WERI-Rb-1 (cell line): Measurements from ENCODE around the gene CDC37.
"Not testable (repeated sequence)": the region's sequence is repeated elsewhere in the genome, so short reads cannot be mapped to it uniquely, and the experiment has no call there.

Source experiments
- DNase-seq: peaks from one replicate; pipeline ENCODE4 v3.0.0-alpha.2; 2020
- H3K27ac ChIP-seq: fragments of 250-450 bp; sonication (Bioruptor Pico); 2 replicates; pipeline ENCODE4 v1.5.1; 2020; ENCODE audit warnings: mild to moderate bottlenecking, moderate library complexity
- H3K27me3 ChIP-seq: fragments of 250-450 bp; sonication (Bioruptor Pico); 2 replicates; pipeline ENCODE4 v1.5.1; 2021; ENCODE audit warnings: mild to moderate bottlenecking, low read depth, moderate library complexity; ENCODE audit not compliant: insufficient read depth, severe bottlenecking
- H3K36me3 ChIP-seq: fragments of 250-450 bp; sonication (Bioruptor Pico); 2 replicates; pipeline ENCODE4 v1.5.1; 2020; ENCODE audit warnings: mild to moderate bottlenecking, moderate library complexity
- H3K4me3 ChIP-seq: 2 replicates; pipeline ENCODE4 v1.5.1; 2011; ENCODE audit warnings: low read depth, mild to moderate bottlenecking, control low read depth, low read length
- H3K9me3 ChIP-seq: fragments of 250-450 bp; sonication (Bioruptor Pico); 2 replicates; pipeline ENCODE4 v1.5.1; 2021; ENCODE audit warnings: mild to moderate bottlenecking, moderate library complexity; ENCODE audit not compliant: severe bottlenecking
- TF ChIP-seq, protein P1 (sequence below): IDR thresholded peaks from 2 replicates; pipeline ENCODE4 v1.5.1; 2011; ENCODE audit warnings: low read depth, mild to moderate bottlenecking, control low read depth, inconsistent platforms, low read length

CDC37 gene

GRCh38 chr19:10384580-10384979 lies 18.8 kb downstream of the CDC37 start:
- Histone ChIP-seq H3K4me3 (no peak overlapping the region), H3K27me3 (no peaks in the 10 kb centered on the region), H3K36me3 (no peaks in the 10 kb centered on the region)

GRCh38 chr19:10383223-10383499 lies 20.2 kb downstream of the CDC37 start:
- not testable (repeated sequence) for H3K4me3 ChIP-seq, H3K27me3 ChIP-seq, H3K9me3 ChIP-seq, H3K36me3 ChIP-seq, H3K27ac ChIP-seq, DNase-seq

More at GRCh38 chr19:10384580-10384979, 18.8 kb downstream of the CDC37 start:
- DNase-seq = no peak
- no peaks in the 10 kb centered on the region for H3K9me3 ChIP-seq
- TF ChIP-seq, protein P1, sequence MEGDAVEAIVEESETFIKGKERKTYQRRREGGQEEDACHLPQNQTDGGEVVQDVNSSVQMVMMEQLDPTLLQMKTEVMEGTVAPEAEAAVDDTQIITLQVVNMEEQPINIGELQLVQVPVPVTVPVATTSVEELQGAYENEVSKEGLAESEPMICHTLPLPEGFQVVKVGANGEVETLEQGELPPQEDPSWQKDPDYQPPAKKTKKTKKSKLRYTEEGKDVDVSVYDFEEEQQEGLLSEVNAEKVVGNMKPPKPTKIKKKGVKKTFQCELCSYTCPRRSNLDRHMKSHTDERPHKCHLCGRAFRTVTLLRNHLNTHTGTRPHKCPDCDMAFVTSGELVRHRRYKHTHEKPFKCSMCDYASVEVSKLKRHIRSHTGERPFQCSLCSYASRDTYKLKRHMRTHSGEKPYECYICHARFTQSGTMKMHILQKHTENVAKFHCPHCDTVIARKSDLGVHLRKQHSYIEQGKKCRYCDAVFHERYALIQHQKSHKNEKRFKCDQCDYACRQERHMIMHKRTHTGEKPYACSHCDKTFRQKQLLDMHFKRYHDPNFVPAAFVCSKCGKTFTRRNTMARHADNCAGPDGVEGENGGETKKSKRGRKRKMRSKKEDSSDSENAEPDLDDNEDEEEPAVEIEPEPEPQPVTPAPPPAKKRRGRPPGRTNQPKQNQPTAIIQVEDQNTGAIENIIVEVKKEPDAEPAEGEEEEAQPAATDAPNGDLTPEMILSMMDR = no peak
- H3K27ac ChIP-seq = no peak overlapping the region

DNA sequence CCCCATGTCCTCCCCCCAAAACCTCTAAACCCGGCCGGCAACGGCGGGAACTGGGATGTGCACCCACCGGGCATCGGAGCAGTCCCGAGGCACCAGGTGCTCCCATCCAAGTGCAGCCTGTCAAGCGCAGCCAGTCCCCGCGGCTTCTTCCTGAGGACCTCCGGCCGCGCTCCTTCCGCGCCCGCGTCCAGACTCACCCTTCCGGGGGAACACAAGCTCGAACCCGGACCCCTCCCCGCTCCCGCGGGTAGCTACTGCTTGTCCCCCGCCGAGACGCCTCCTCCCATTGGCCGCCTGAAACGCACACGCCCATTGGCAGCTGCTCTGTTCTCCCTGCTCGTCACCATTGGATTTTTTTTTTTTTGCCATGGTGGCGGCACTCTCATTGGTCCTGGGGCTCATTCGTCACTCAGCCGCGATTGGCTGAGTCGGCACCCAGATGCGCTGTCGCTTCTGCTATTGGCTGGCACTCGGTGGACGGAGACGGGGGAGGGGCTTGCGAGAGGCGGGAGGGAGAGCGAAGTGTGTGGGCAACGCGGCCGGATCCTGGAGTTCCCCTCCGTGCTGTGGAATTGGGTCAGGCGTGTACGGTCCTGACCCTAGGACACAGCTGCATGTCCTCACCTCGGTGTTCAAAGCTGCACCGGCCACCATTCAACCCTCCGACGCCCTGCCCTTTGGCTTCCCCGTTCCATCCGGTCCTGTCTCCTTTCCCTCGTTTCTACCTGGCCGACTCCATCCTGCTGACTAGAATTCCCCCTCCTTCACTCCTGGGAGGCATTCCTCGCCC lies 22.8 kb downstream of the CDC37 start, which contains the start of gene TYK2:
TYK2 (minus strand) TSS at position 260 of the 790 bp plus-strand sequence. CDS start 2,166 bp downstream, outside the sequence.
- Histone ChIP-seq H3K4me3 (peak within 1 kb of the TSS; percentile 88), H3K36me3 (peaks cover 16% of the 10 kb centered on the region), H3K27me3 (no peaks in the 10 kb centered on the region), H3K9me3 (no peaks in the 10 kb centered on the region), H3K27ac (peak within 1 kb of the TSS; percentile 78)
- peak; percentile 98 for DNase-seq
- TF ChIP-seq, protein P1 = no peak

DNA sequence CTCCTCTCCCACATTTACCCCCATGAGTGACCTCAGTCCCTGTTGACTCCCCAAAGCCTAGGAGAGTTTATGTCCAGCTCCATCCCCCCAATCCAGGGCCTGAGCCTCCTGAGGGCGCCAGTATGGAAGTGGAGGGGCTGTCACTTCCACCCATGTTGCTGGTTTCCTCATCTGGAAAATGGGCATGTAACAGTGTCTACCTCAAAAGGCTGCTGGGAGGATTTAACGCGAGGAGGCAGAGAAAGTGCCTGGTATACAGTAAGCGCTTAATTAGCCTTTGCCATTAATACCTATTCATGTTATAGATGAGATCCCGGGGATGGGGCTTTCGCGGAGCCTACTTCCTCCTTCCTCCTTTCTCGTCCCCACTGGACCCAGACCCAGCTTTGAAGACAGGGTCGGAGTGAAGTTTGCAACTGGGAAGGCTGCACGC lies 23.4 kb downstream of the CDC37 start:
- H3K36me3 ChIP-seq = peaks cover 19% of the 10 kb centered on the region
- TF ChIP-seq, protein P1 = no peak
- H3K4me3 ChIP-seq = peak overlapping the region; percentile 88
- no peaks in the 10 kb centered on the region for H3K27me3 ChIP-seq
- H3K27ac ChIP-seq = peak overlapping the region; percentile 75
- H3K9me3 ChIP-seq = no peaks in the 10 kb centered on the region
- DNase-seq = no peak

DNA sequence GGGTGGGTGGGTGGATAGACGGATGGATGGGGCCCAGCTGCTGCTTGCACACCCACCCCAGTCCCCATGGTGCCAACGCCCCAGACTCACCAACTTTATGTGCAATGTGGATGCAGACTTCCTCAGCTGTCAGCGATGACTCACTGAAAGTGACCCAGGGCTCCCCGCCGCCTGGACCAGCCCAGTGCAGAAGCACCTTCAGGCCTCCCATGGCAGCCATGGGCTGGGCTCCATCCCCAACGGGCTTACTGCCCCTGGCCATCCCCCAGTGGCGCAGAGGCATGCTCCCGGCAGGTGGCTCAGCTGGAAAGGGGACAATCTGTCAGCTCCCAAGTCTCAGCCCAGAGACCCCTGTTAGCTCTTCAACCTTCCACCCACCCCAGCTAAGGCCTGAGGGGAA lies 25.2 kb downstream of the CDC37 start:
- Histone ChIP-seq H3K27ac (no peak overlapping the region), H3K36me3 (peaks cover 32% of the 10 kb centered on the region), H3K9me3 (no peaks in the 10 kb centered on the region), H3K27me3 (no peaks in the 10 kb centered on the region), H3K4me3 (no peak overlapping the region)
- DNase-seq = no peak
- TF ChIP-seq, protein P1 = no peak

DNA sequence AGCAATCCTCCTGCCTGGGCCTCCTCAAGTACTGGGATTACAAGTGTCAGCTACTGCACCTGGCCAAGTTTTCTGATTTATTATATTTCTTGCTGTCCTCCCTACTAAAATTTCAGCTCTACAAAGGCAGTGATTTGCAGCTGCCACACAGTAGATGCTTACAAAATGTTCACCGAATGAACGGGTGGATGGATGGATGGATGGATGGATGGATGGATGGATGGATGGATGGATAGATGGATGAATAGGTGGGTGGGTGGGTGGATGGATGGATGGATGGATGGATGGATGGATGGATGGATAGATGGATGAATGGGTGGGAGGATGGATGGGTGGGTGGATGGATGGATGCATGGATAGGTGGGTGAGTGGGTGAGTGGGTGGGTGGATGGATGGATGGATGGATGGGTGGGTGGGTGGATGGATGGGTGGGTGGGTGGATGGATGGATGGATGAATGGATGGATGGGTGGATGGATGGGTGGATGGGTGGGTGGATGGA lies 26.2 kb downstream of the CDC37 start:
- not testable (repeated sequence) for H3K9me3 ChIP-seq, H3K4me3 ChIP-seq, DNase-seq, H3K27me3 ChIP-seq, H3K27ac ChIP-seq
- peaks cover 32% of the 10 kb centered on the region for H3K36me3 ChIP-seq

GRCh38 chr19:10374931-10375330 lies 28.4 kb downstream of the CDC37 start:
- Histone ChIP-seq H3K36me3 (peaks cover 35% of the 10 kb centered on the region), H3K4me3 (no peak overlapping the region), H3K9me3 (no peaks in the 10 kb centered on the region), H3K27ac (no peak overlapping the region), H3K27me3 (no peaks in the 10 kb centered on the region)
- TF ChIP-seq, protein P1 = no peak
- DNase-seq = no peak
